ENCODE results near the gene SLC35D3. TPM values are rescaled to one million over a fixed set of nuclear protein-coding genes. Genes with fewer than 3 reads are reported as not detected.

Gene SLC35D3
- total and polyA plus RNA-seq, 10 of the 15 experiments (the other 5 are each of a cell fraction or from before 2014, with no cell fraction given), result not detected

- DNase-seq (ENCODE audit: low read depth, low spot score) (no peak), FAIRE-seq (no peak), ATAC-seq (no peak)
- H3K4me3 ChIP-seq, result no peak overlapping the region
- no peaks in the 10 kb centered on the region for H3K36me3 ChIP-seq (ENCODE audit: control insufficient read depth in 2 of 2, insufficient read depth in 2 of 2, low read length in 1 of 2)
- no peaks in the 10 kb centered on the region for H3K4me1 ChIP-seq (ENCODE audit: control insufficient read depth, insufficient read depth, low read length)
- TF ChIP-seq PAX8 (IDR thresholded peaks at IDR 0.05), result no peak
- no peak for TF ChIP-seq MXI1 (IDR thresholded peaks at IDR 0.05; ENCODE audit: low read depth, low read length)
- TF ChIP-seq NR2C2 (IDR thresholded peaks at IDR 0.05; ENCODE audit: borderline replicate concordance, control insufficient read depth, insufficient read length, low read depth), result no peak
- TF ChIP-seq, protein P1, sequence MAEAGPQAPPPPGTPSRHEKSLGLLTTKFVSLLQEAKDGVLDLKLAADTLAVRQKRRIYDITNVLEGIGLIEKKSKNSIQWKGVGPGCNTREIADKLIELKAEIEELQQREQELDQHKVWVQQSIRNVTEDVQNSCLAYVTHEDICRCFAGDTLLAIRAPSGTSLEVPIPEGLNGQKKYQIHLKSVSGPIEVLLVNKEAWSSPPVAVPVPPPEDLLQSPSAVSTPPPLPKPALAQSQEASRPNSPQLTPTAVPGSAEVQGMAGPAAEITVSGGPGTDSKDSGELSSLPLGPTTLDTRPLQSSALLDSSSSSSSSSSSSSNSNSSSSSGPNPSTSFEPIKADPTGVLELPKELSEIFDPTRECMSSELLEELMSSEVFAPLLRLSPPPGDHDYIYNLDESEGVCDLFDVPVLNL (IDR thresholded peaks at IDR 0.05; ENCODE audit: low read depth, low read length), result no peak
- no peak for TF ChIP-seq EED (IDR thresholded peaks at IDR 0.05; ENCODE audit: low read depth)
- no peak for TF ChIP-seq EZH2 (IDR thresholded peaks at IDR 0.05; ENCODE audit: borderline replicate concordance, control insufficient read depth, low read depth, low read length)
- intact Hi-C loops (cut with micrococcal nuclease; ENCODE audit: unreplicated experiment) (no loop called here), in situ Hi-C loops (cut with MboI) (no loop called here)
- no peak overlapping the region for H3K9ac ChIP-seq (ENCODE audit: control insufficient read depth, insufficient read depth, low read length)
- no peaks in the 10 kb centered on the region for H3K9me3 ChIP-seq (replicated peaks; ENCODE audit: control insufficient read depth, insufficient read depth, low read length)
- H3K79me2 ChIP-seq (ENCODE audit: control insufficient read depth, insufficient read depth, low read length), result no peaks in the 10 kb centered on the region
- no peak overlapping the region for H2AFZ ChIP-seq (ENCODE audit: control insufficient read depth, low read depth, low read length)
- WGBS (ENCODE audit: insufficient coverage, insufficient replicate concordance, low lambda C conversion rate, missing lambda C conversion rate), result 0% methylated on average over 2 of the region's 2 CpGs
- RAD21 ChIA-PET (ENCODE audit: unreplicated experiment), result interaction anchor here (1.3 kb wide), 1 partner anchor 319 kb away, joined by 3 read pairs; no protein-coding TSS in a partner anchor
- CTCF ChIA-PET, result interaction anchor here (0.7 to 2.3 kb wide), 4 partner anchors 10 to 118 kb away, joined by 3 to 6 read pairs (median 4); no protein-coding TSS in a partner anchor
- SMC1A ChIA-PET (ENCODE audit: uncharacterized antibody, unreplicated experiment), result interaction anchor here (1.0 to 2.5 kb wide), 4 partner anchors 9 to 318 kb away, joined by 3 to 13 read pairs (median 3); no protein-coding TSS in a partner anchor
- H3K27ac ChIP-seq (ENCODE audit: control insufficient read depth, insufficient read depth), result no peak overlapping the region
- H3K27me3 ChIP-seq (replicated peaks in 1 of 2; ENCODE audit: control insufficient read depth in 2 of 2, insufficient read depth in 2 of 2, low read length in 1 of 2), result no peaks in the 10 kb centered on the region
- no TSS peak for BruUV-seq (replicated peaks)
- H3K4me2 ChIP-seq (ENCODE audit: control insufficient read depth, insufficient read depth), result no peak overlapping the region
- POLR2A ChIA-PET, result no interaction called here
- no peaks in the 10 kb centered on the region for H4K20me1 ChIP-seq (ENCODE audit: control insufficient read depth, insufficient read depth)
Observed at GRCh38 chr6:136963259-136963658, 41.2 kb downstream of the SLC35D3 start.

All from GM12878 (cell line).